Karpas-422 (cell line): Measurements from ENCODE around the gene COL12A1. TPM values are rescaled to one million over a fixed set of nuclear protein-coding genes. Genes with fewer than 3 reads are reported as not detected.

Experiments used
- DNase-seq: peaks from one replicate; pipeline ENCODE4 v3.0.0-alpha.2; 2015
- H2AFZ ChIP-seq: fragments of 200-600 bp; sonication (generic); 2 replicates; pipeline ENCODE4 v1.6.1; 2014; ENCODE audit warnings: antibody characterized with exemption, low read length, mixed read lengths
- H3K27ac ChIP-seq: fragments of 200-600 bp; sonication (generic); 2 replicates; pipeline ENCODE4 v1.5.1; 2014; ENCODE audit warnings: mild to moderate bottlenecking, low read length, moderate library complexity
- H3K27me3 ChIP-seq: fragments of 200-600 bp; sonication (generic); 2 replicates; pipeline ENCODE4 v1.6.1; 2014; ENCODE audit warnings: low read length, mixed read lengths
- H3K36me3 ChIP-seq: fragments of 200-600 bp; sonication (generic); 2 replicates; pipeline ENCODE4 v1.6.1; 2014; ENCODE audit warnings: low read length, mixed read lengths; ENCODE audit not compliant: insufficient read depth
- H3K4me1 ChIP-seq: fragments of 200-600 bp; sonication (generic); 2 replicates; pipeline ENCODE4 v1.6.1; 2014; ENCODE audit warnings: mild to moderate bottlenecking, low read length, mixed read lengths
- H3K4me2 ChIP-seq: fragments of 200-600 bp; sonication (generic); 2 replicates; pipeline ENCODE4 v1.6.1; 2014; ENCODE audit warnings: low read length, low read depth, mild to moderate bottlenecking; ENCODE audit not compliant: poor library complexity, severe bottlenecking
- H3K4me3 ChIP-seq: fragments of 200-600 bp; sonication (generic); 2 replicates; pipeline ENCODE4 v1.5.1; 2014; ENCODE audit warnings: mild to moderate bottlenecking, antibody characterized with exemption, low read length, mixed read lengths
- H3K79me2 ChIP-seq: fragments of 200-600 bp; sonication (generic); 2 replicates; pipeline ENCODE4 v1.6.1; 2014; ENCODE audit warnings: mild to moderate bottlenecking, low read length, mixed read lengths
- H3K9ac ChIP-seq: fragments of 200-600 bp; sonication (generic); 2 replicates; pipeline ENCODE4 v1.6.0; 2014; ENCODE audit warnings: low read length
- H3K9me2 ChIP-seq: fragments of 200-600 bp; sonication (generic), shearing (Covaris generic); replicated peaks from 2 replicates; pipeline ENCODE4 v1.6.0; 2014; ENCODE audit warnings: mild to moderate bottlenecking, low read length, moderate library complexity; ENCODE audit not compliant: insufficient read depth
- H3K9me3 ChIP-seq: fragments of 300-700, 200-600 bp; sonication (generic); 2 replicates; pipeline ENCODE4 v1.6.1; 2014; ENCODE audit warnings: low read length, mixed read lengths
- H4K20me1 ChIP-seq: fragments of 200-600 bp; sonication (generic); 2 replicates; pipeline ENCODE4 v1.6.1; 2014; ENCODE audit warnings: mild to moderate bottlenecking, antibody characterized with exemption, low read length, low read depth; ENCODE audit not compliant: insufficient read depth
- total RNA-seq: library from RNA; depleted of rRNA; stranded (reverse); fragments of >200 nt; shearing (Covaris generic); gene quantifications from 2 replicates; pipeline ENCODE4 v1.2.3, GENCODE V29; 2014; ENCODE audit warnings: low replicate concordance

Gene COL12A1
- total RNA-seq, 1 experiment from 2014 or later = not detected

DNA sequence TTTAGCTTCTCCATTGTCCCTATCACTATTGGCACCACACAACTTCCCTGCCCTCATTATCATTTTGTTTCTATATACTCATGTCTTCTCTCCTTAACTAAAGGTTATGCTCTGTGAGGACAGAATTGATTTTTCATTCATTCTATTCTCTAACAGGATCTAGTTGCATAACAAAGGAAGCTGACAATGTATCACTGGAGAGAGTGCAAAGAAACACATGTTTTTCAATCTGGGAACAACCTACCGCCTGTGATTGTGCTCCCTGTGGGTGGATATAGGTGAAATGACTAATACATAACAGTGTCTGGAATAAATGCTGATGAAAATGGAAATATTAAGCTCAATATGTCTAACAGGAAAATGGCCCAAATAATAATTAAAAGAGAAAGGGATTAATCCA, 56.6 kb downstream of the COL12A1 start:
- Histone ChIP-seq H3K9ac (no peak overlapping the region), H4K20me1 (no peaks in the 10 kb centered on the region), H3K9me2 (no peaks in the 10 kb centered on the region), H3K4me1 (no peaks in the 10 kb centered on the region), H3K4me3 (no peak overlapping the region), H3K4me2 (no peak overlapping the region), H3K36me3 (no peaks in the 10 kb centered on the region), H3K27ac (no peak overlapping the region), H3K79me2 (no peaks in the 10 kb centered on the region), H3K9me3 (no peaks in the 10 kb centered on the region), H2AFZ (no peak overlapping the region), H3K27me3 (no peaks in the 10 kb centered on the region)
- DNase-seq = no peak

- no peaks in the 10 kb centered on the region for H3K27me3 ChIP-seq
- no peak overlapping the region for H3K9ac ChIP-seq
- no peak overlapping the region for H3K4me3 ChIP-seq
- H3K9me2 ChIP-seq = no peaks in the 10 kb centered on the region
- H3K9me3 ChIP-seq = no peaks in the 10 kb centered on the region
- DNase-seq = no peak
- H3K4me2 ChIP-seq = no peak overlapping the region
- no peaks in the 10 kb centered on the region for H3K79me2 ChIP-seq
- no peaks in the 10 kb centered on the region for H3K4me1 ChIP-seq
- H3K27ac ChIP-seq = no peak overlapping the region
- H3K36me3 ChIP-seq = no peaks in the 10 kb centered on the region
- no peak overlapping the region for H2AFZ ChIP-seq
- no peaks in the 10 kb centered on the region for H4K20me1 ChIP-seq
These were observed 58.3 kb downstream of the COL12A1 start for GRCh38 chr6:75147512-75147911.

DNA sequence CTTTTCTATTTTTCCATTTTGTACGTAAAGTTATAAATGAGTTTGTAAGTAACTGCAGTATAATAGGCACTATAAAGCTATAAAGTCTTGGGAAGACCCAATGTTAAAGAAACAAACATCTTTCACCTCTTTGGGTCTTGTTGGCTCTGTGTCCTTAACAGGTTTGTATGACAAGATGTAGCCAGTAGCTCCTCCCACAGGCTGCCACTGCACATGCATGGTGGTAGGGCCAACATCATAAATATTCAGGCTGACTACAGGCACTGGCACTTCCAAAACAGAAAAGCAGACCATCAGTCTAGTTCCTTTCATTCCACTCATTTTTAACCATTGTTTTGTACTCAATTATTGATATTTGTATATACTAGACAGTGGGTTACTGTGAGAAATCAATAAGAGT, 59.9 kb downstream of the COL12A1 start:
- H3K36me3 ChIP-seq = no peaks in the 10 kb centered on the region
- no peaks in the 10 kb centered on the region for H3K4me1 ChIP-seq
- H3K9me2 ChIP-seq = no peaks in the 10 kb centered on the region
- H3K79me2 ChIP-seq = no peaks in the 10 kb centered on the region
- H3K9ac ChIP-seq = no peak overlapping the region
- H3K4me3 ChIP-seq = no peak overlapping the region
- no peaks in the 10 kb centered on the region for H3K9me3 ChIP-seq
- no peaks in the 10 kb centered on the region for H4K20me1 ChIP-seq
- no peaks in the 10 kb centered on the region for H3K27me3 ChIP-seq
- no peak for DNase-seq
- H3K27ac ChIP-seq = no peak overlapping the region
- no peak overlapping the region for H2AFZ ChIP-seq
- H3K4me2 ChIP-seq = no peak overlapping the region

- H2AFZ ChIP-seq = no peak overlapping the region
- H3K27me3 ChIP-seq = no peaks in the 10 kb centered on the region
- H3K9ac ChIP-seq = no peak overlapping the region
- H3K9me3 ChIP-seq = no peaks in the 10 kb centered on the region
- no peaks in the 10 kb centered on the region for H4K20me1 ChIP-seq
- no peak overlapping the region for H3K27ac ChIP-seq
- DNase-seq = no peak
- H3K4me3 ChIP-seq = no peak overlapping the region
- H3K4me1 ChIP-seq = no peaks in the 10 kb centered on the region
- no peaks in the 10 kb centered on the region for H3K36me3 ChIP-seq
- no peaks in the 10 kb centered on the region for H3K79me2 ChIP-seq
- H3K4me2 ChIP-seq = no peak overlapping the region
- no peaks in the 10 kb centered on the region for H3K9me2 ChIP-seq
These were observed 60.6 kb downstream of the COL12A1 start for GRCh38 chr6:75145211-75145610.

- H3K9ac ChIP-seq = no peak overlapping the region
These were observed 61.5 kb downstream of the COL12A1 start for GRCh38 chr6:75144386-75144785.

GRCh38 chr6:75143191-75143590, 62.7 kb downstream of the COL12A1 start:
- Histone ChIP-seq H3K4me1 (no peaks in the 10 kb centered on the region), H3K36me3 (no peaks in the 10 kb centered on the region), H3K27me3 (no peaks in the 10 kb centered on the region), H3K27ac (no peak overlapping the region), H3K4me2 (no peak overlapping the region), H2AFZ (no peak overlapping the region), H3K9me2 (no peaks in the 10 kb centered on the region), H3K9ac (no peak overlapping the region), H4K20me1 (no peaks in the 10 kb centered on the region), H3K79me2 (no peaks in the 10 kb centered on the region), H3K4me3 (no peak overlapping the region), H3K9me3 (no peaks in the 10 kb centered on the region)
- DNase-seq = no peak

More at GRCh38 chr6:75144386-75144785, 61.5 kb downstream of the COL12A1 start:
- Histone ChIP-seq H3K9me2 (no peaks in the 10 kb centered on the region), H3K36me3 (no peaks in the 10 kb centered on the region), H3K79me2 (no peaks in the 10 kb centered on the region), H3K27ac (no peak overlapping the region), H4K20me1 (no peaks in the 10 kb centered on the region), H3K27me3 (no peaks in the 10 kb centered on the region), H3K4me2 (no peak overlapping the region), H3K4me3 (no peak overlapping the region), H3K9me3 (no peaks in the 10 kb centered on the region), H3K4me1 (no peaks in the 10 kb centered on the region), H2AFZ (no peak overlapping the region)
- DNase-seq = no peak

- DNase-seq = no peak
These were observed 63.1 kb downstream of the COL12A1 start for GRCh38 chr6:75142721-75143120.

GRCh38 chr6:75135876-75136275, 70.0 kb downstream of the COL12A1 start:
- Histone ChIP-seq H3K79me2 (no peaks in the 10 kb centered on the region), H2AFZ (no peak overlapping the region), H3K27me3 (no peaks in the 10 kb centered on the region), H3K9me3 (no peaks in the 10 kb centered on the region), H3K36me3 (no peaks in the 10 kb centered on the region), H3K27ac (no peak overlapping the region), H3K9ac (no peak overlapping the region), H3K4me3 (no peak overlapping the region), H4K20me1 (no peaks in the 10 kb centered on the region; the same call in 1 of the 2 replicates), H3K4me1 (no peaks in the 10 kb centered on the region), H3K4me2 (no peak overlapping the region), H3K9me2 (no peaks in the 10 kb centered on the region)
- no peak for DNase-seq

More at GRCh38 chr6:75142721-75143120, 63.1 kb downstream of the COL12A1 start:
- H3K9me2 ChIP-seq = no peaks in the 10 kb centered on the region
- H3K27ac ChIP-seq = no peak overlapping the region
- no peaks in the 10 kb centered on the region for H3K79me2 ChIP-seq
- no peak overlapping the region for H2AFZ ChIP-seq
- H3K4me1 ChIP-seq = no peaks in the 10 kb centered on the region
- no peaks in the 10 kb centered on the region for H3K27me3 ChIP-seq
- no peak overlapping the region for H3K4me2 ChIP-seq
- no peaks in the 10 kb centered on the region for H3K9me3 ChIP-seq
- no peaks in the 10 kb centered on the region for H3K36me3 ChIP-seq
- no peak overlapping the region for H3K9ac ChIP-seq
- no peaks in the 10 kb centered on the region for H4K20me1 ChIP-seq
- no peak overlapping the region for H3K4me3 ChIP-seq

GRCh38 chr6:75135450-75135849, 70.4 kb downstream of the COL12A1 start:
- Histone ChIP-seq H3K4me2 (no peak overlapping the region), H3K9ac (no peak overlapping the region), H3K4me1 (no peaks in the 10 kb centered on the region), H4K20me1 (no peaks in the 10 kb centered on the region; the same call in 1 of the 2 replicates), H3K27me3 (no peaks in the 10 kb centered on the region), H3K4me3 (no peak overlapping the region), H3K27ac (no peak overlapping the region), H3K9me2 (no peaks in the 10 kb centered on the region), H2AFZ (no peak overlapping the region), H3K9me3 (no peaks in the 10 kb centered on the region), H3K79me2 (no peaks in the 10 kb centered on the region), H3K36me3 (no peaks in the 10 kb centered on the region)
- DNase-seq = no peak
